ENCODE measurements around the gene TSEN34.
"Not testable (repeated sequence)": the region's sequence is repeated elsewhere in the genome, so short reads cannot be mapped to it uniquely, and the experiment has no call there.

The TSEN34 gene

DNA sequence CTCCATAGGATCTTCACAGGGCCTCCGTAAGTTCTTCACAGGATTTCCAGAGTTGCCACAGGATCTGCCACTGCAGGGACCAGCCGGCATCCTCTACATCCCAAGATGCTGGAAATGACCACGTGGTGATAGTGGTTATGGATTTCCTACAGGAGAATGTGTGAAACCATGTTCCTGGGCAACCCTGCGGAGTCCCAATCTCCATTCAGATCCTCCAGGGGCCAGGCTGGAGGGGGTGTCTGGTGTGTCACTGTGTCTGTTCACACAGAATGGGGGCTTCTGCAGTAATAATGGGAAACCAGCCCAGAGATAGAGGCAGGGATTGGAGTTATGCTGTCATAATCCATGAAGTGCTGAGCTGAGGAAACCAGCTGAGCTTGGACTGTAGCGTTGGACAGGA lies 42.8 kb downstream of the TSEN34 start:
- no peak overlapping the region for H3K4me3 Mint-ChIP-seq
- no peaks in the 10 kb centered on the region for H3K36me3 Mint-ChIP-seq
- H3K27ac Mint-ChIP-seq = no peak overlapping the region
- peaks cover 63% of the 10 kb centered on the region for H3K27me3 Mint-ChIP-seq
- CTCF ChIA-PET = interaction anchor here (0.5 to 1.7 kb wide), 3 partner anchors 10 to 64 kb away, joined by 3 to 7 read pairs (median 5); no protein-coding TSS in a partner anchor
- H3K4me1 Mint-ChIP-seq = peaks cover 3% of the 10 kb centered on the region
- H3K9me3 Mint-ChIP-seq = no peaks in the 10 kb centered on the region
- no peak for DNase-seq

DNA sequence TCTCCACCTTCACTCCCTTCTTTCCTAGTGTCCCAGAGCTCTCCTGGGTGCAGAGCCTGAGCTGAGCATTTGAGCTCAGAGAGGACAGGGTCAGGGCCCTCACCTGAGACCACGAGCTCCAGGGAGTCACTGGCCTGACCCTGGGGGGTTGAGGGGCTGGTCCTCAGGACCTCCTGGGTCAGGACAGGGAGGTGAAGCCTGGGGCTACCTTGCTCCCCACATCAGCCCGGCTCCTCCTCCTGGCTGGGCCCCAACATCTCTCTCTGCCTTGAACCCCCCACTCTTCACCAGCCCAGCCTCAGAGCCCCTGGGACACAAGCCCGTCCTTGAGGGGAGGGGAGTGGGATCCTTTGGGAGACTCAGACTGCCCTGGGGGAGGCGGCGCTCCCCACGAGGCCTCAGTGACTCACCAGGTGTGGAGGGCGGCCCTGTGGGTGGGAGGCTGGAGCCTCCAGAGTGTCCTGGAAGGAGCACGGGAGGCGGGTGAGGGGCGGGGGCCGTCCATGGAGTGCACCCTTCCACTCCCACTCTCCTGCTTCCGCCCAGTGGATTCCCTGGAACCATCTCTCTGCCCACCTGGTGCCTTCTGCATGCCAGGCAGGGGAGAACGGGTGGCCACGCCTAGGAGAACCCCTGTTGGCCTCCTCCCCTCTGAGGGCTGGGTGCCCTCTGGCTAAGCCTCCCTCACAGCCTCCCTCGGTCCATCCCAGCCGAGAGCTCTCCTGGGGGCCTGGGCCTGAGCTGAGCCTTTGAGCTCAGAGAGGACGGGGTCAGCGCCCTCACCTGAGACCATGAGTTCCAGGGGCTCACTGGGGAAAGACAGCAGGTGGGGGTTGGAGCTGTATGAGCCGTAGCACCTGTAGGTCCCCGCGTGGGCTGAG lies 48.6 kb downstream of the TSEN34 start:
- H3K4me3 Mint-ChIP-seq, H3K27ac Mint-ChIP-seq, DNase-seq, H3K9me3 Mint-ChIP-seq, CTCF ChIA-PET, H3K36me3 Mint-ChIP-seq, H3K4me1 Mint-ChIP-seq: not testable (repeated sequence)
- H3K27me3 Mint-ChIP-seq = peaks cover 44% of the 10 kb centered on the region

DNA sequence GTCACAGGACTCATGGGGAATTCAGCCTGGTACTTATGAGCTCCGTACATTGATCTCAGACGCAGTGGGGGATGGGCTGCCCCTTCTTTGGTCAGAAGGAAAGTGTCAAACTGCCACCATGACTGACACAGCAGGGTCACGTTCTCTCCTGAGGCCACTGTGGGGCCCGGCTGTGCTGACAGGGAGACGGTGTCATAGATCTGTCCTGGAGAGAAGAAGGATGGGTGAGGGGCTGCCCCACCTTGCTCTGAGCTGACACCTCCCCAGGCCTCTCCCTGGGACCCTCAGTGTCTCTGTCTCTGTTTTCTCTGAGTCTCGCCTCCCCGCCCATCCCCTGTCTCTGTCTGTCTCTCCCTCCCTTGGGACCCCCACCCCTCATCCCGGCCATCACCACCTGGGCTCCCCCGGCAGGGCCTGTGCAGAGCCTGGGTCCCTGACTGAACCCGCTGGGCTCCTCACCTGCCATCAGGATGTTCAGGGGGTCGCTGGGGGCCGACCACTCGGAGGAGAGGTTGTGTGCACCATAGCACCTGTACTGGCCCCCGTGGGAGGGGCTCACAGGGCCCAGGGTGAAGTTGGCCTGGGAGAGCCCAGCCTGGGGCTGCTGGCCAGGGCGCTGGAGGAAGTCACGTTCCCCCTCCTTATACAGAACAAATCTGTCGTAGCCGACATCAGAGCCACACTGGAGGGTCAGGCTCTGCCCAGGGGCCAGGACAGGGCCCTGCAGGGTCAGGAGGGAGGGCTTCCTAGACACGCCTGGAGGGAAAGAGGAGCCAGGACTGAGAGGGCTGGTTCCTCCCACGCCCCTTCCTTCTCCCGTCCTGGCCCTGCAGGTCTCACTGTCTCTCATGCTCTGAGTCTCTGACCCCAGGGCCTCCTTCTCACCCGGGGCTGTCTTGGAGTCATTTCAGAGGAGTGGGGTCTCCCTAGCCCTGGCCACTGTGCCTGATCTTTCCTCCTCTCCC lies 49.5 kb downstream of the TSEN34 start:
- peaks cover 44% of the 10 kb centered on the region for H3K27me3 Mint-ChIP-seq
- H3K4me3 Mint-ChIP-seq, H3K36me3 Mint-ChIP-seq, H3K27ac Mint-ChIP-seq, DNase-seq, H3K9me3 Mint-ChIP-seq, CTCF ChIA-PET, H3K4me1 Mint-ChIP-seq: not testable (repeated sequence)

DNA sequence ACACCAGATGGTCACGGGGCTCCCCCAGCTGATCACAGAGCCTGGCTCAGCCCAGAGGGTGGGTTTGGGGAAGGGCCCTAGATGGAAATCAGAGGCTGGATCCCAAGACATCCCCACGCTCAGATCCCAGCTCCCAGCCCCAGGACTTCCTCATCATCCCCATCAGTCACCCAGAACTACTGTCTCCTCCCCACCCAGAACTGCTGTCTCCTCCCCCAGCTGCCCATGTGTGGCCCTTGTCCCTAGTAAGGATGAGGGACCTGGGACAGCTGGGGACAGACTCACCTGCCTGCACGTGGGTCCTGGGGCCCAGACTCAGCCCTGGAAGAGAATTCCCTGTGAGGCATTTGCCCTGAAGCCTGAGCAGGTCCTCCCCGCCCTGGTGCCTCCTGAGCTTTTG lies 51.1 kb downstream of the TSEN34 start:
- H3K4me3 Mint-ChIP-seq, H3K27ac Mint-ChIP-seq, H3K9me3 Mint-ChIP-seq, CTCF ChIA-PET, H3K36me3 Mint-ChIP-seq, H3K4me1 Mint-ChIP-seq, DNase-seq: not testable (repeated sequence)
- peaks cover 39% of the 10 kb centered on the region for H3K27me3 Mint-ChIP-seq

DNA sequence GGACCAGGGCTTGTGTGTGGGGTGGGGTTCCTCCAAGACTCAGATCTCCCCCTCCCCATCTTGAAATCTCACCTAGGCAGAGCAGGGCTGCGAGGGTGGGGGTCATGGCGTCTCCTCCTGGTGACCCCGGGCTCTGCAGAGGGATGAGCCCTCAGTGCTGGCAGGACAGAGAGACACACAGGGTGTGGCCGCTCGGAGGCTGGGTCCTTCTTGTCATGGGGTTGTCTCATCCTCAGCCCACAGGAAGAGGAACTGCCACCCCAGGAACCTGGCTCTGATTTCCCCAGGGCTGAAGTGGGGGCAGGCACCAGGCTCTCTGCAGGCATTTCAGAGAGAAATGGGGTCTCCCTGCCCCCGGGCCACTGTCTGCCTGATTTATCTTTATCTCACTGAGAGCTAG lies 51.5 kb downstream of the TSEN34 start, which contains the start of gene LILRA6:
Gene LILRA6 (minus strand): TSS at position 145 of the 400 bp plus-strand sequence.
- not testable (repeated sequence) for H3K36me3 Mint-ChIP-seq, H3K27ac Mint-ChIP-seq

DNA sequence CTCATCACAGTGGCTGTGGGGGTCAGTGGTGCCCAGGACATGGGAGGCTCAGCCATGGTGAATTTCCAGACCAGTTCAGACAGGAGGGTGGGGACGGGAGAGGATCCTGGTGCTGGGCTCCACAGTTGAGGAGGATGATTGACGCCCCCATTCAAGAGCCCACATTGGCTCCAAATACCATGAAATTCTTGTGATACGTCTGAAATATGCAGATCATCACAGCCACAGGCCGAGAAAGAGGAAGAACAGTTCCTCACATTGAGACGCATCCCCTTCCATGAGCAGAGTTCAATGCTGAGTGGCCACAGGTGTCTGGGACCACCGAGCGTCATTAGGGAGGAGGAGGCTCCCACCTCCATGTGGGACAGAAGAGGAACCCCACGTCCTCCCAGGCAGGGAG lies 52.7 kb downstream of the TSEN34 start:
- H3K36me3 Mint-ChIP-seq, H3K27ac Mint-ChIP-seq, H3K9me3 Mint-ChIP-seq, CTCF ChIA-PET, H3K4me3 Mint-ChIP-seq, DNase-seq: not testable (repeated sequence)
- Mint-ChIP-seq H3K27me3 (peaks cover 46% of the 10 kb centered on the region), H3K4me1 (peaks cover 15% of the 10 kb centered on the region)

More for the DNA sequence above, 51.5 kb downstream of the TSEN34 start, which contains the start of gene LILRA6:
- DNase-seq, H3K9me3 Mint-ChIP-seq, H3K4me3 Mint-ChIP-seq, H3K4me1 Mint-ChIP-seq, CTCF ChIA-PET: not testable (repeated sequence)
- H3K27me3 Mint-ChIP-seq = peaks cover 42% of the 10 kb centered on the region
